Measurements from ENCODE around the gene VRK1.

Gene VRK1

DNA sequence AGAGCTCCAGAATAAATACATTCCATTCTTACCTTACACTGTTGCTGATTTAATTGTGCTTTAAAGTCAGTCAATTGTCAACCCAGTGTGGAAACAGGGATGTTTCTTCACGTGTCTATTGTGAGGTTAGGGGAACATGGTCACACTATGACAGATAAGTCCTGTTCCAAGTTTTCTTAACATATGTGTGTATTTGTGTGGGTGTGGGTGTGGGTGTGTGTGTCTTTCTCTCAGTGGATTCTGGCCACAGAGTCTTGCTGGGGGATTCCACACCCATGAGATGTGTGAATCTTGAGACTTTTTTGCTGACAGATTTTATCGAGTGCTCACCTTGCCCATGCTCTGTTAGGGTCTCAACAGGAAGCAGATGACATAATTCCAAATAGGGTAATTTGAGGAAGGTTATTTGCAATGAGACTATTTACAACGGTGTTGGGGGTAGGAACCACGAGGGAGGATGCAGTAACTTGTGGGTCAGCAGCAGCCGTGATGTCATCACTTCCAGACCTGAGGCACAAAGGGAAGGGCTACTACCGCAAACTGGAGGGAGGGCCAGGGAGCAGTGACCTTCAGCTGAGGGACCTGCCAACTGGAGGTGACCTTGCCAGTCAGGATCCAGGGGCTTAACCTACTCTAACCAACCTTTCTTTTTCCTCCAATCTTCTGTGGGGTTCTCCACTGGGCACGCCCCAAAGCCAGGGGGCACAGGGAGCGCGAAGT, 1.9 kb upstream of the VRK1 start:
- no peak overlapping the region for H3K4me3 ChIP-seq
- no peaks in the 10 kb centered on the region for H3K9me3 ChIP-seq
- intact Hi-C loops (cut with DNase I; ENCODE audit: low total_unique reads), result no loop called here
- H3K27me3 ChIP-seq, result no peaks in the 10 kb centered on the region
- no peak for DNase-seq
- no peak overlapping the region for H3K27ac ChIP-seq
- H3K36me3 ChIP-seq, result no peaks in the 10 kb centered on the region
- TF ChIP-seq, protein P1, sequence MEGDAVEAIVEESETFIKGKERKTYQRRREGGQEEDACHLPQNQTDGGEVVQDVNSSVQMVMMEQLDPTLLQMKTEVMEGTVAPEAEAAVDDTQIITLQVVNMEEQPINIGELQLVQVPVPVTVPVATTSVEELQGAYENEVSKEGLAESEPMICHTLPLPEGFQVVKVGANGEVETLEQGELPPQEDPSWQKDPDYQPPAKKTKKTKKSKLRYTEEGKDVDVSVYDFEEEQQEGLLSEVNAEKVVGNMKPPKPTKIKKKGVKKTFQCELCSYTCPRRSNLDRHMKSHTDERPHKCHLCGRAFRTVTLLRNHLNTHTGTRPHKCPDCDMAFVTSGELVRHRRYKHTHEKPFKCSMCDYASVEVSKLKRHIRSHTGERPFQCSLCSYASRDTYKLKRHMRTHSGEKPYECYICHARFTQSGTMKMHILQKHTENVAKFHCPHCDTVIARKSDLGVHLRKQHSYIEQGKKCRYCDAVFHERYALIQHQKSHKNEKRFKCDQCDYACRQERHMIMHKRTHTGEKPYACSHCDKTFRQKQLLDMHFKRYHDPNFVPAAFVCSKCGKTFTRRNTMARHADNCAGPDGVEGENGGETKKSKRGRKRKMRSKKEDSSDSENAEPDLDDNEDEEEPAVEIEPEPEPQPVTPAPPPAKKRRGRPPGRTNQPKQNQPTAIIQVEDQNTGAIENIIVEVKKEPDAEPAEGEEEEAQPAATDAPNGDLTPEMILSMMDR (IDR thresholded peaks at IDR 0.05), result no peak
- peaks cover 0 to 10% (median 9%) of the 10 kb centered on the region in 4 donors for H3K4me1 ChIP-seq

DNA sequence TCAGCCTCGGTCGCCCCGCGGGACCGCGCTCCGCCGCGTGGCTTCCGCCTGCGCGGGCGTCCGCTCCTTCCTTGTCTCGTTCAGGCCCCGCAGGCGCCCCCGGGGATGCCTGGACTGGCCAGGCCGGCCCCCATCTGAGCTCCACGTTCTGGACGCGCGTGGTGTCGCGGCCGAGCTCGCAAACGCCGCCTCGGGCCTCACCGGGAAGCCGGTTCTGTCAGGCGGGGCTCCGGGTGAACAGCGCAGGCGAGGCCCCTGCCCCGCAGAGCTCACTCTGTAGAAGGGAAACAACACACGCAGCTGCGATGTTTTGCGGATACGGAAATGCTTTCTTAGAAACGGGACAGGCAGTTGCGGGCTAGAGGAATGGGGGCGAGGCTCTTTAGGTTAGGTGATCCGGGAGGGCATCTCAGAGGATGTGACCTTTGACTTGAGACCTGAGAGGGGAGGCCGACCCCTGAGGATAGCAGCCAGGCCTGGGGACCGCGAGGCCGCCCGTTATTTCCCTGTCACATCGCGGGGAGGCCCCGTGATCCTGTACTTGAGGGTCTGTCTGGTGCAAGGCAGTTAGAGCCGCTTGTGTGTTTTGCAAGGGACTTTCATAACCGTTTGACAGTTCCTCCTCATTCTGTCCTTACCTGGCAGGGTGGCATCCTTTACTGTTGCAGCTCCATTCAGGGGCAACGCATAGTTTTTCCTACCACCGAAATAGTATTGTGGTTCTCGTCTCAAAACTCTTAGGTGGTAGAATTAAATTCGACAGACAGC, 584 bp downstream of the VRK1 start:
- no peaks in the 10 kb centered on the region for H3K9me3 ChIP-seq
- H3K27ac ChIP-seq, result no peak overlapping the region
- peak overlapping the region; percentile 69 to 76 for H3K4me3 ChIP-seq
- intact Hi-C loops (cut with DNase I; ENCODE audit: low total_unique reads), result no loop called here
- H3K27me3 ChIP-seq, result no peaks in the 10 kb centered on the region
- peaks cover 0 to 10% (median 9%) of the 10 kb centered on the region in 4 donors for H3K4me1 ChIP-seq
- no peaks in the 10 kb centered on the region for H3K36me3 ChIP-seq
- no peak for DNase-seq
- TF ChIP-seq, protein P1 (IDR thresholded peaks at IDR 0.05), result no peak

DNA sequence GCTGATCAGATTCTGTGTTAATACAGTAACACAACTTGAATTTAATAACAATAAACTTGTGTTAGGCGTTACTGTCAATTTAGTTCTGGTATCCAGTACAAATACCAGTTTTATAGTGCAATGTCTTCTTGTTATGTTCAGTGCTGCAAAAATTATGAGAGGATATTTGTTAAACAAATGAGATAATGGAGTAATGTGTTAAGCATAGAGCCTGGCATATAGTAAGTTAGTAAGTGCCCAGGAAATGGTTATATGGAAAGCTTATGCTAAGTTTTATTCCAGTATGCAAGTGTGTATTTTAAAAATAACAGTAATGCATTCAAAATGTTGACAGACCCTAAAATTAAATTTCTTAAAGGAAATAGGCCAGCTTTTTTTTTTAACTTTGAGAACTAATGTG, 1.8 kb downstream of the VRK1 start:
- DNase-seq, result no peak
- intact Hi-C loops (cut with DNase I; ENCODE audit: low total_unique reads), result no loop called here

DNA sequence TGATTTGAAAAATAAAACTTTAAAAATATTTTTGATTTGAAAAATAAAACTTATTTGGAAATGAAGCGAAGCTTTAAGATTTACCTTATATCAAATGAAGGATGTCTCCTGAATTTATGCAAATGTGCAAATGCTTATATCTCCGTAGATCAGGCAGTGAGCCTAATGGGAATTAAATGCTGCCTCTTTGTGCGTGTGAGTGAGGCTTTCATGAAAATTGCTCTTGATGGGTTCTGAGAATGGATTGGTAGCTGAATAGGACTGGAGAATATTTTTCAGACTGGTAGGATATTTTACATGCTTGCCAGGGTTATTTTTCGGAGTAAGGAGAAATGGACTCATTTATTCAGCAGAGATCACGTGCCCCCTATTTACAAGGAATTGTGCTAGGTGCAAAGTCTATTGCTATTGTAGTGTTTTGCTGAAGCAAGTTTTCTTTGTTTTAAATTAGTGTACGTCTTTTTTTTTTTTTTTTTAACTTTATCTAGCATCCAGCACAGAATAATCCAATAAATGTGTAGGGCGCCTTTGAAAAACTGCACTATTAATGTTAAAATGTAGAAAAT, 2.4 kb downstream of the VRK1 start:
- intact Hi-C loops (cut with DNase I; ENCODE audit: low total_unique reads), result no loop called here
- no peaks in the 10 kb centered on the region for H3K36me3 ChIP-seq
- DNase-seq, result no peak
- H3K9me3 ChIP-seq, result no peaks in the 10 kb centered on the region
- no peak overlapping the region for H3K27ac ChIP-seq
- H3K4me3 ChIP-seq, result no peak overlapping the region
- no peaks in the 10 kb centered on the region for H3K27me3 ChIP-seq
- TF ChIP-seq, protein P1 (IDR thresholded peaks at IDR 0.05), result no peak
- peaks cover 0 to 10% (median 9%) of the 10 kb centered on the region in 4 donors for H3K4me1 ChIP-seq

More for the DNA sequence above, 1.8 kb downstream of the VRK1 start:
- TF ChIP-seq, protein P1 (IDR thresholded peaks at IDR 0.05), result no peak
- Histone ChIP-seq H3K9me3 (no peaks in the 10 kb centered on the region), H3K27ac (no peak overlapping the region), H3K4me1 (peaks cover 0 to 10% (median 9%) of the 10 kb centered on the region in 4 donors), H3K4me3 (no peak overlapping the region), H3K36me3 (no peaks in the 10 kb centered on the region), H3K27me3 (no peaks in the 10 kb centered on the region)

DNA sequence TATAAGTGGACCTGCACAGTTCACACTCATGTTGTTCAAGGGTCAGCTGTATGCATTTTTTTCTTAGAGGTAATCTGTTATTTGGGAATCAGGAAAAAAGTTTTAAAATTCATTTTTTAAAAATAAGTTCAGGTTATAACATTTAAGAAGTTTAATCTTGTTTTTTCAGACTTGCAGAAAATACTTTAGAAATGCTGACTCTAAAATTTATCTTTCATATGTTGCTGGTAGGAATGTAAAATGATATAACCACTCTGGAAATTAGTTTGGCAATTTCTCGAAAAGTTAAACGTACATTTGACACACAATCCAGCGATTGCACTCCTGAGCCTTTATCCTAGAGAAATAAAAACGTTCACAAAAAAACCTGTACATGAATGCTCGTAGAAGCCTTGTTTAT, 4.7 kb downstream of the VRK1 start:
- Histone ChIP-seq H3K27ac (no peak overlapping the region), H3K27me3 (no peaks in the 10 kb centered on the region), H3K4me3 (no peak overlapping the region), H3K4me1 (peaks cover 0 to 10% (median 9%) of the 10 kb centered on the region in 4 donors), H3K9me3 (no peaks in the 10 kb centered on the region), H3K36me3 (no peaks in the 10 kb centered on the region)
- no peak for DNase-seq
- intact Hi-C loops (cut with DNase I; ENCODE audit: low total_unique reads), result no loop called here
- TF ChIP-seq, protein P1 (IDR thresholded peaks at IDR 0.05), result no peak
